Germinal center (tissue), 1 donor: ENCODE measurements around the gene MEX3A.
A peak's percentile ranks its signal among the peaks of the same experiment; 100 is the strongest.
"Not testable (repeated sequence)": the region's sequence is repeated elsewhere in the genome, so short reads cannot be mapped to it uniquely, and the experiment has no call there.

Experiments used
- DNase-seq: peaks from one replicate; pipeline ENCODE4 v3.0.0; 2012; ENCODE audit warnings: mixed read lengths, low spot score

Gene MEX3A

GRCh38 chr1:156082309-156083091 lies at the start of gene MEX3A:
Gene MEX3A, minus strand, starts transcription at chr1:156082465. Its CDS starts 467 bp downstream, at chr1:156081998.
- peak; percentile 77 for DNase-seq

- DNase-seq: no peak
Observed at GRCh38 chr1:156130578-156130942, 48.3 kb upstream of the MEX3A start.

- DNase-seq: peak; percentile 63
Observed at GRCh38 chr1:156129687-156130577, 47.7 kb upstream of the MEX3A start.

- DNase-seq: no peak
Observed at GRCh38 chr1:156128654-156129597, 46.7 kb upstream of the MEX3A start.

GRCh38 chr1:156128308-156128653 lies 46.0 kb upstream of the MEX3A start:
- DNase-seq: no peak

- no peak for DNase-seq
Observed at GRCh38 chr1:156126630-156127534, 44.6 kb upstream of the MEX3A start.

GRCh38 chr1:156126043-156126629 lies 43.9 kb upstream of the MEX3A start:
- no peak for DNase-seq

GRCh38 chr1:156125544-156125943 lies 43.3 kb upstream of the MEX3A start:
- DNase-seq: not testable (repeated sequence)

GRCh38 chr1:156124557-156125483 lies 42.6 kb upstream of the MEX3A start:
- DNase-seq: no peak

GRCh38 chr1:156123356-156124196 lies 41.3 kb upstream of the MEX3A start:
- DNase-seq: no peak

- DNase-seq: no peak
Observed at GRCh38 chr1:156122519-156123355, 40.5 kb upstream of the MEX3A start.

GRCh38 chr1:156122086-156122485 lies 39.8 kb upstream of the MEX3A start:
- no peak for DNase-seq

GRCh38 chr1:156121457-156121856 lies 39.2 kb upstream of the MEX3A start:
- no peak for DNase-seq

GRCh38 chr1:156121005-156121404 lies 38.7 kb upstream of the MEX3A start:
- not testable (repeated sequence) for DNase-seq

GRCh38 chr1:156120318-156120717 lies 38.1 kb upstream of the MEX3A start:
- no peak for DNase-seq

- DNase-seq: no peak
Observed at GRCh38 chr1:156119503-156120209, 37.4 kb upstream of the MEX3A start.
